Muscle layer of duodenum (tissue), 2 donors: Measurements from ENCODE around the gene AHR.
A peak's percentile ranks its signal among the peaks of the same experiment; 100 is the strongest.

Source experiments
- H3K27ac ChIP-seq: one replicate; pipeline ENCODE4 v1.7.0; 2013; ENCODE audit warnings: mild to moderate bottlenecking, low read length
- H3K27me3 ChIP-seq: one replicate; pipeline ENCODE4 v1.7.0; 2013; ENCODE audit warnings: low read depth, mild to moderate bottlenecking, control low read depth, low read length
- H3K36me3 ChIP-seq, 2 donors: one replicate each; pipeline ENCODE4 v1.7.0; 2013; ENCODE audit warnings: low read length in 2 of 2, control low read depth in 1 of 2, mild to moderate bottlenecking in 1 of 2; ENCODE audit not compliant: insufficient read depth in 2 of 2, control insufficient read depth in 1 of 2
- H3K4me1 ChIP-seq, 2 donors: one replicate each; pipeline ENCODE4 v1.7.0; 2013; ENCODE audit warnings: low read length in 2 of 2, mild to moderate bottlenecking in 2 of 2, control low read depth in 1 of 2, moderate library complexity in 1 of 2; ENCODE audit not compliant: insufficient read depth in 2 of 2, control insufficient read depth in 1 of 2
- H3K4me3 ChIP-seq, 2 donors: one replicate each; pipeline ENCODE4 v1.7.0; 2013; ENCODE audit warnings: low read length in 2 of 2, low read depth in 1 of 2, mild to moderate bottlenecking in 1 of 2
- H3K9me3 ChIP-seq, 2 donors: one replicate each; pipeline ENCODE4 v1.7.0; 2013; ENCODE audit warnings: low read length in 2 of 2, control low read depth in 1 of 2, mild to moderate bottlenecking in 1 of 2; ENCODE audit not compliant: control insufficient read depth in 1 of 2
- donor health status: healthy.

The AHR gene

DNA sequence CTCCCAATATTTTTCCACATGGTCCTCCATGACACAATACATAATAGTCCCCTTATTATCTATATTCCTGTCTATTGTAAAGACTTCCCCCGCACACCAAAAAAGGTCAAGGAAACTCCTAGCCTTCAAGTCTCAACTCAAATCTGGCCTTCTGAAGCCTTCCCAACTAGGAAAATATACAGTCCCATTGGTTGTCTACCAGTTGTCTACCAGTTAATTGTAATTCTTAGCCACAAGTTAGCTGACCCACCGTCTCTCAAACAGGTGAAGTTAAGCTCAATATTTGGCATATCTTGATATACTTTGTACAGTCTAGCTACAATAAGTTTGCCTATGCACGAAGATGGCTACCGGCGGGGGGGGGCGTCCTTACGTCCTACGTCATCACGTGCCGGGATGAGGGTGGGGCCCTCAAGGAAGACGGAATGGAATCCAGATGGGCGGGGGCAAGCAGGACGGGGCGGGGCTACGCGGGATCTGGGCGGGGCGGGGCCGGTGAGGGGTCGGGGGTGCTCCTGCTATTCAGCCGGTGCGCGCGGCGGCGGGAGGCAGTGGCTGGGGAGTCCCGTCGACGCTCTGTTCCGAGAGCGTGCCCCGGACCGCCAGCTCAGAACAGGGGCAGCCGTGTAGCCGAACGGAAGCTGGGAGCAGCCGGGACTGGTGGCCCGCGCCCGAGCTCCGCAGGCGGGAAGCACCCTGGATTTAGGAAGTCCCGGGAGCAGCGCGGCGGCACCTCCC lies at the start of gene AHR:
TSS of gene AHR (plus strand) at position 551 of the 738 bp plus-strand sequence. CDS start 613 bp downstream, outside the sequence.
- H3K4me3 ChIP-seq, result peak within 1 kb of the TSS; percentile 97 to 100
- H3K27me3 ChIP-seq, result no peaks in the 10 kb centered on the region
- peak within 1 kb of the TSS; percentile 93 for H3K27ac ChIP-seq
- peaks cover 0 to 2% of the 10 kb centered on the region in 2 donors for H3K4me1 ChIP-seq
- H3K36me3 ChIP-seq, result no peaks in the 10 kb centered on the region
- no peaks in the 10 kb centered on the region for H3K9me3 ChIP-seq

DNA sequence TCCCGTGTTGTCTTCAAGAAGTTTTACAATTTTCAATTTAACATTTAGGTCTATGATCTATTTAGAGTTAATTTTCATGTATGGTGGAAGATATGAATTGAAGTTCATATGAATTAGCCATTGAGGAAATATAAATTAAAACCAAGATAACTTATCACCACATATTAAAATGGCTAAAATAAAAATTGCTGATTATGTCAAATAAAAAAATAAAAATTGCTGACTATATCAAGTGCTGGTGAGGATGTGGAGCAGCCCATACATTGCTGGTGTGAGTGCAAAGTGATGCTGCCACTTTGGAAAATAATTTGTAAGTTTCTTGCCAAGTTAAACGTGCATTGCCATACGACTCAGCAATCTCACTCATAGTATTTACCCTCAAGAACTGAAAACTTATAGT lies 44.6 kb upstream of the AHR start:
- Histone ChIP-seq H3K9me3 (no peaks in the 10 kb centered on the region), H3K27ac (no peak overlapping the region), H3K4me1 (no peaks in the 10 kb centered on the region), H3K36me3 (no peaks in the 10 kb centered on the region), H3K4me3 (no peak overlapping the region), H3K27me3 (no peaks in the 10 kb centered on the region)

DNA sequence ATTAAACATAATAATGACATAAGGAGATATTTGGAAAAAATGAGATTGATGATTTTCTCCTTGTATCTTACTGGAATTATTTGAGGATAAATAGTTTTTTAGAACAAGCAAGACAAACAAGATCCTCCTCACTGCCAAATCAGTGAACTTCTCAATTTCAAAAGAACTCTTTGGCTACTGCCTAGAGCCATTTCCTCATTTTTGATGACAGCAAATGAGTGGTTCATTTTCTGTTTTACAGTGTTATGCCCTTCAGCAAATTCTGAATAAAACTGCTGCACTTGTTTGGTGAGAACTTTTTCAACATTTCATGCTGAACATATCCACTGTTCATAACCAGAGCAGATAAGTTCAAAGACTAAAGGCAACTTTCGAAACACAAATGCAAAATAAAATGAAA lies 42.5 kb upstream of the AHR start:
- Histone ChIP-seq H3K4me3 (no peak overlapping the region), H3K4me1 (no peaks in the 10 kb centered on the region), H3K9me3 (no peaks in the 10 kb centered on the region), H3K27me3 (no peaks in the 10 kb centered on the region), H3K27ac (no peak overlapping the region), H3K36me3 (no peaks in the 10 kb centered on the region)

DNA sequence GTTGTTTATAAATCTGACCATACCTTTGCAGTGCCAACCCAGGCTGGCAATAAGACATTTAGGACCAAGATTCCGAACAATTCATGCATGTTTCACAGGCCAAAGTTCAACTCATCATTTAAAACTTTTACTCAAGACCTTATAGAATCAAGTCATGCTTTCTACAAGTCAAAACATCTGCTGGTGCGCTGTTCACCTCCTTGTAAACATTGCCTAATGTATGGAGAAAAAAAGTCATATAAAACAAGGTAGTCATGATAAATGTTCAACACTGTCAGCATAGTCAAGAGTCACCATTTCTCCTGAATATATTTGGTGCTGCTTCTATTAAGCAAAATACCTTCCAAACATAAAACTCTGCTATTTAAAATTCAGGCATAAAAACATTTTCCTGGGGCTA lies 42.1 kb upstream of the AHR start:
- no peak overlapping the region for H3K4me3 ChIP-seq
- no peaks in the 10 kb centered on the region for H3K27me3 ChIP-seq
- H3K36me3 ChIP-seq, result no peaks in the 10 kb centered on the region
- no peak overlapping the region for H3K27ac ChIP-seq
- no peaks in the 10 kb centered on the region for H3K9me3 ChIP-seq
- H3K4me1 ChIP-seq, result no peaks in the 10 kb centered on the region

DNA sequence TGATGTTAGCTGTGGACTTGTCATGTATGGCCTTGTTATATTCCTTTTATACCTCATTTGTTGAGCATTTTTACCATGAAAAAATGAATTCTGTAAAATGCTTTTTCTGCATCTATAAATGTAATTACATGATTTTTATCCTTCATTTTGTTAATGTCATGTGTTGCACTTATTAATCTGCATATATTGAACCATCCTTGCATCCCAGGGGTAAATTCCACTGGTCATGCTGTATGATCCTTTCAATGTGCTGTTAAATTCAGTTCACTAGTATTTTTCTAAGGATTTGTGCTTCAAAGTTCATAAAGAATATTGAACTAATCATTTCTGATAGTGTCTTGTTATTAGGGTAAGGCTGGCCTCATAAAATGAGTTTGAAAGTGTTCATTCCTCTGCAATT lies 31.9 kb upstream of the AHR start:
- H3K27ac ChIP-seq, result no peak overlapping the region
- no peaks in the 10 kb centered on the region for H3K4me1 ChIP-seq
- H3K27me3 ChIP-seq, result no peaks in the 10 kb centered on the region
- peaks cover 18 to 26% of the 10 kb centered on the region in 2 donors for H3K9me3 ChIP-seq
- no peak overlapping the region for H3K4me3 ChIP-seq
- H3K36me3 ChIP-seq, result no peaks in the 10 kb centered on the region

DNA sequence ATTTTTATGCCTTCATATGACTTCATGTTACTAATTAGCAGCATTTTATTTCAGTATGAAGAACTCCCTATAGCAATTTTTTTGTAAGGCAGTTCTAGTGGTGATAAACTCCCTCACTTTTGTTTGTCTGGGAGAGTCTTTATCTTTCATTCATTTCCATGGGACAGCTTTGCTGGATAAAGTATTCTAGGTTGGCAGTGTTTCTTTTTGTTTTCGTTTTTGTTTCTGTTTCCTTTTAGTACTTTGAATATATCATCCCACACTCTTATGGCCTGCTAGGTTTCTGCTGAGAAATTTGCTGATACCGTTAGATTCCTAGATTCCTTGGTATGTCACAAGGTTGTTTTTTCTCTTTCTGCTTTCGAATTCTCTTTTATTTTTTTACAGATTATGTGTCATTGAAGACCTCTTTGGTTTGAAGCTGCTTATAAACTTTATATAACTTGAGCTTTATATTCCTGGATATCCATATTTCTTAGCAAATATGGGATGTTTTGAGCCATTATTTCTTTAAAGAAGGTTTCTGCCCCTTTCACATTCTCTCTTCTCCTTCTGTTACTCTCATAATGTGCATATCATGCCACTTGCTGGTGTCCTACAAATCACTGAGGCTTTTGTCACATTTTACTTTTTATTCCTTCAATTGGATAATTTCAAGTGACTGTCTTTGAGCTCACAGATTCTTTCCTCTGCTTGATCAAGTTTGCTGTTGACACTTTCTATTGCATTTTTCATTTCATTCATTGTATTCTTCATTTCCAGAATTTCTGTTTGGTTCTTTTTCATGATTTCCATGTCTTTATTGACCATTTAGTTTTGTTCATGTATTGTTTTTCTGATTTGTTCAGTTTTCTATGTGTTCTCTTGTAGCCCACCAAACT lies 28.9 kb upstream of the AHR start:
- no peaks in the 10 kb centered on the region for H3K4me1 ChIP-seq
- no peak overlapping the region for H3K27ac ChIP-seq
- no peak overlapping the region for H3K4me3 ChIP-seq
- peaks cover 18 to 26% of the 10 kb centered on the region in 2 donors for H3K9me3 ChIP-seq
- H3K27me3 ChIP-seq, result no peaks in the 10 kb centered on the region
- no peaks in the 10 kb centered on the region for H3K36me3 ChIP-seq

DNA sequence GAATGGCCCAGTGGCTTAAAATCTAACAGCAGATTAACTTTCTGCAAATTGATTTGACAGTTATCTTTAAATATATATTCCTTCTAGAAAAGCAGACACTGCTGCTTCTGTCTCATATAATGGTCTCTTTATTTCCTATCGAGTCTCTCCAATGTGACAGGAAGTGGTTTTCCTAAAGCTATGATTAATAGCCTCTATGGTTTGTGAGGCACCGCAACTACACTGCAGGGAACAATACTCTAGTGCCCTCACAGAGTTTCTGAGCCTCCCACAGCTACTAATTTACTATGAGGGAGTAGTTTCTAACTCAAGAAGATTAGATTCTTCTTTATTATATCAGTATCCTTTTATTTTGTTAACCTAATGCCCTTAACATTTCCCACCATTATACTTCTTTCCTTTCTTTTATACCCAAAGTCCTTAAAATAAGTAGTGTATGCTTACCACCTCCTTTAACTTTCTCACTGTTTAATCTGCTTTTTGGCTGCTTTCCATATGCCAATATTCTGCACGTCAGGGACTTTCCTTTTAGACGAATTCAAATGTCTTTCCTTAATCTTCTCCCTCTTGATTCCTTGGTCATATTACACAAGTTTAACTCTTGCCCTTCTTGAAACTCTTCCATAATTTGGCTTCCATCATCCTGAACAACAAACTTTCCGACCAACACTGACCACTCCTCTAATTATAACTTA lies 23.8 kb upstream of the AHR start:
- H3K9me3 ChIP-seq, result peaks cover 7 to 10% of the 10 kb centered on the region in 2 donors
- H3K27ac ChIP-seq, result no peak overlapping the region
- H3K4me1 ChIP-seq, result peaks cover 0 to 15% of the 10 kb centered on the region in 2 donors
- H3K27me3 ChIP-seq, result no peaks in the 10 kb centered on the region
- no peaks in the 10 kb centered on the region for H3K36me3 ChIP-seq
- no peak overlapping the region for H3K4me3 ChIP-seq

DNA sequence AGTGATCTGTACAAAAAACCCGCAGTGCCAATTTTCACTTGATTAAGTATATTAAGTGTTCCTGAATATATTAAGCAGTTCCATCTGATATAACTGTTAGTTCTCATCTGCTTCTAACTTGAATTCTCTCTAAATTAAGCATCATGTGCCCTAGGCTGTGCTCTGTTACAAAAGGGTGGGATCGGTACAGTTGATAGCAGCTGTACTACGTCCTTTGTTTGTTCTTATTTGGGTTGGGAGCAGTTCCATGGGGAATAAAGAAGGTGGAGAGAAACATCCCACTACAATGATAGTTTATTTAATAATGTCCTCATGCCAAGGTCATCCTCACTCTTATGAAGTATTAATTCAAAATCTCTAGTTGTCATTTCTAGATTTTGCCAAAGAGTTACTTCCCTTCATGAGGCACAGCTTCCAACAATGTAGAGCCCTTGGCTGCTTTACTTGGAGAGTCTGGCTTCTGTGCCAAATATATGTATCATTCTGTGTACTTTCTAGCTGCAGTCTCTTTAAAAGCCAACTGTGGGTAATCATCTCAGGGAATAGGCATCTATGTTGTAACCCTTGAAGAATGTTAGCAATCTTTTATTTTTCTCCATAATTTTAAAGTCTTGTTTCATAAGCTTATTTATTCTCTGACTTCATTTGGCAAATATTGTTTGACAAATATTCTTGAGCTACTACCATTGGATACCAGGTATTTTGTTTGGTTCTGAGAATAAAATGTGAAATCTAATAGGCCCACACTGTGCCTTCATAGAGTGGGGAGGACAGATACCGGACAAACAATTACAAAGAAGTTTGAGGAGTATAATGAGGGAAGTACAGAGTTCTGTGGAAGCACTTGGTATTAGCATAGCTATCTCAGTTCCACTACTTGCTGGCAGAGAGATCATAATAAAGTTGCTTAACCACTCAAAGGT lies 22.4 kb upstream of the AHR start:
- Histone ChIP-seq H3K27me3 (no peaks in the 10 kb centered on the region), H3K4me1 (peaks cover 0 to 15% of the 10 kb centered on the region in 2 donors), H3K27ac (peak overlapping the region; percentile 66), H3K9me3 (no peaks in the 10 kb centered on the region), H3K36me3 (no peaks in the 10 kb centered on the region), H3K4me3 (no peak overlapping the region)

DNA sequence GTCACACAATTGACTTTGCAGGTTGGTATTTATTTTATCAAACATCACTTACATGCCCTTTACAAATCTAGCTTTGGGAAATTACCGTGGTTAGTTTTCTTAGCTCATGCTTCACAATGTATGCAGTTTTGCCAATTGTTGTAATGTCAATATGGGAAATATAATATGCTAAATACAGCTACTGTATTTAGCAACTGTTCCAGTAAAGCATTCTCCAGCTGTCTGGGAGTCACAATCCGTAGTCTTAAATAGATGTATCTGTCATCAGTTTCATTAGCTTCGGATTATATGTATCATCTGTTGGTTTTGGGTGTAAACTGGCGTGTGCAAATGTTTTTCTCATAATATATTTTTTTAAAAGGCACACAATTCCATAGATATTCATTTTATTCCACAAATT lies 19.4 kb upstream of the AHR start:
- Histone ChIP-seq H3K4me3 (no peak overlapping the region), H3K27me3 (no peaks in the 10 kb centered on the region), H3K27ac (no peak overlapping the region), H3K36me3 (no peaks in the 10 kb centered on the region), H3K4me1 (peaks cover 0 to 15% of the 10 kb centered on the region in 2 donors), H3K9me3 (no peaks in the 10 kb centered on the region)

DNA sequence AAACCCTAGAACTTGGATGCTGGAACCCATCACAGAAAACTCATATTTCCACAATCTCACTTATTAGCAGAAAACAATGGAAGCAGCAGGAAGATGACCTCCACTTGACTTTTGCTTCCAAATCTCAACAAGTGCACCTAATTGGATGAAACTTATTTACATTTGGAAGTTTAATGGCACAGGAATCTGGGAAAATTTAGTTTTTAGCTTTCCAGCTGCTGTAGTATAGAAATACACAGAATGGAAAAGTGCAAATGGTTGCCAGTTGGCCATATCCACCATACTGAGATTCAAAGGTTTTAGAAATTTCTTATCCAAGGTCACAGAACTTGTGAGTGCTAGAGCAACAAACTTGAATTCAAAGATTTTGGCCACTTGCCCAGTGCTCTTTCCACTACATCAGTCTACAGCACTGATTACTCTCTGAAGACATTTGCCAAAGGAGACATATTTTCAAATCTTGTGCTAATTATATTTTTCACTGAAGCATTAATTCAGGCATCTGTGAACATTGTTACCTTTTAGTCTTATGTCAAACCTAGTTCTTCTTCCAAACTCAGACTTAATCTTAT lies 9.3 kb upstream of the AHR start:
- Histone ChIP-seq H3K27me3 (no peaks in the 10 kb centered on the region), H3K27ac (no peak overlapping the region), H3K9me3 (no peaks in the 10 kb centered on the region), H3K4me1 (peaks cover 0 to 5% of the 10 kb centered on the region in 2 donors), H3K36me3 (no peaks in the 10 kb centered on the region), H3K4me3 (no peak overlapping the region)
